Parathyroid adenoma (tissue), 2 donors: ENCODE results near the gene C14orf93.

Source experiments
- H2AFZ ChIP-seq: fragments of 300-600 bp; sonication (generic); one replicate; pipeline ENCODE4 v1.7.0; 2017; ENCODE audit warnings: antibody characterized with exemption, mild to moderate bottlenecking
- H3K27ac ChIP-seq: fragments of 300-600 bp; sonication (generic); one replicate; pipeline ENCODE4 v1.7.0; 2017
- H3K27me3 ChIP-seq: fragments of 300-600 bp; sonication (generic); one replicate; pipeline ENCODE4 v1.7.0; 2017; ENCODE audit warnings: low read length; ENCODE audit not compliant: control insufficient read depth, insufficient read depth
- H3K36me3 ChIP-seq: fragments of 300-600 bp; sonication (generic); one replicate; pipeline ENCODE4 v1.7.0; 2017; ENCODE audit warnings: low read length; ENCODE audit not compliant: control insufficient read depth, insufficient read depth
- H3K4me1 ChIP-seq: fragments of 300-600 bp; sonication (generic); one replicate; pipeline ENCODE4 v1.7.0; 2017; ENCODE audit warnings: control low read depth
- H3K4me2 ChIP-seq: fragments of 300-600 bp; sonication (generic); one replicate; pipeline ENCODE4 v1.7.0; 2017; ENCODE audit warnings: low read length
- H3K4me3 ChIP-seq: fragments of 300-600 bp; sonication (generic); one replicate; pipeline ENCODE4 v1.7.0; 2017; ENCODE audit warnings: low read depth, low read length
- H3K79me2 ChIP-seq: fragments of 300-600 bp; sonication (generic); one replicate; pipeline ENCODE4 v1.7.0; 2017; ENCODE audit warnings: control low read depth
- H3K9ac ChIP-seq: fragments of 300-600 bp; sonication (generic); one replicate; pipeline ENCODE4 v1.7.0; 2017; ENCODE audit warnings: mild to moderate bottlenecking
- H3K9me3 ChIP-seq: fragments of 300-600 bp; sonication (generic); one replicate; pipeline ENCODE4 v1.7.0; 2017; ENCODE audit warnings: low read length; ENCODE audit not compliant: control insufficient read depth
- CTCF ChIP-seq: fragments of 300-600 bp; sonication (generic); IDR thresholded peaks from one replicate; pipeline ENCODE4 v1.7.0; 2017; ENCODE audit warnings: antibody characterized with exemption, mild to moderate bottlenecking
- donor health status: primary hyperparathyroidism.

The C14orf93 gene

GRCh38 chr14:23028799-23029198 lies 18.9 kb upstream of the C14orf93 start:
- H3K4me3 ChIP-seq, result no peak overlapping the region
- H3K9me3 ChIP-seq, result no peaks in the 10 kb centered on the region
- H3K79me2 ChIP-seq, result peaks cover 21% of the 10 kb centered on the region
- no peaks in the 10 kb centered on the region for H3K27me3 ChIP-seq
- H3K27ac ChIP-seq, result no peak overlapping the region
- no peaks in the 10 kb centered on the region for H3K36me3 ChIP-seq
- TF ChIP-seq CTCF, result no peak
- H3K9ac ChIP-seq, result no peak overlapping the region
- peaks cover 7% of the 10 kb centered on the region for H3K4me1 ChIP-seq
- no peak overlapping the region for H2AFZ ChIP-seq
- no peak overlapping the region for H3K4me2 ChIP-seq

- Histone ChIP-seq H3K4me2 (no peak overlapping the region), H3K36me3 (no peaks in the 10 kb centered on the region), H3K27ac (no peak overlapping the region), H3K27me3 (no peaks in the 10 kb centered on the region), H2AFZ (no peak overlapping the region), H3K4me1 (peaks cover 4% of the 10 kb centered on the region), H3K9me3 (no peaks in the 10 kb centered on the region), H3K4me3 (no peak overlapping the region), H3K79me2 (peaks cover 6% of the 10 kb centered on the region), H3K9ac (no peak overlapping the region)
- no peak for TF ChIP-seq CTCF
Measured at GRCh38 chr14:23025151-23025814, 15.3 kb upstream of the C14orf93 start.

- H3K9me3 ChIP-seq, result no peaks in the 10 kb centered on the region
- H3K27ac ChIP-seq, result no peak overlapping the region
- H3K79me2 ChIP-seq, result peaks cover 5% of the 10 kb centered on the region
- H3K4me1 ChIP-seq, result peaks cover 4% of the 10 kb centered on the region
- H3K27me3 ChIP-seq, result no peaks in the 10 kb centered on the region
- no peak overlapping the region for H3K9ac ChIP-seq
- no peak for TF ChIP-seq CTCF
- no peaks in the 10 kb centered on the region for H3K36me3 ChIP-seq
- H3K4me2 ChIP-seq, result no peak overlapping the region
- H2AFZ ChIP-seq, result no peak overlapping the region
- H3K4me3 ChIP-seq, result no peak overlapping the region
Measured at GRCh38 chr14:23024612-23025075, 14.7 kb upstream of the C14orf93 start.

GRCh38 chr14:23023795-23024152 lies 13.8 kb upstream of the C14orf93 start:
- H3K36me3 ChIP-seq, result no peaks in the 10 kb centered on the region
- no peak overlapping the region for H3K27ac ChIP-seq
- H3K4me1 ChIP-seq, result peaks cover 4% of the 10 kb centered on the region
- H3K4me3 ChIP-seq, result no peak overlapping the region
- H3K27me3 ChIP-seq, result no peaks in the 10 kb centered on the region
- H3K9ac ChIP-seq, result no peak overlapping the region
- no peak for TF ChIP-seq CTCF
- H3K9me3 ChIP-seq, result no peaks in the 10 kb centered on the region
- H3K4me2 ChIP-seq, result no peak overlapping the region
- no peak overlapping the region for H2AFZ ChIP-seq
- H3K79me2 ChIP-seq, result no peaks in the 10 kb centered on the region
